NCI-H2107 treated with DMSO at 0.1 percent for 48 hours (cell line): ENCODE results near the gene PARD3.
"Not testable (repeated sequence)": the region's sequence is repeated elsewhere in the genome, so short reads cannot be mapped to it uniquely, and the experiment has no call there.

Experiments used
- DNase-seq: peaks from one replicate; lab custom pipeline; 2025; ENCODE audit not compliant: unreplicated experiment; lab: John Stamatoyannopoulos, UW

PARD3 gene

GRCh38 chr10:34434119-34434594 lies 380.9 kb downstream of the PARD3 start:
- no peak for DNase-seq

- DNase-seq = no peak
Observed at GRCh38 chr10:34433241-34434076, 381.6 kb downstream of the PARD3 start.

- DNase-seq = no peak
Observed at GRCh38 chr10:34432589-34432988, 382.5 kb downstream of the PARD3 start.

DNA sequence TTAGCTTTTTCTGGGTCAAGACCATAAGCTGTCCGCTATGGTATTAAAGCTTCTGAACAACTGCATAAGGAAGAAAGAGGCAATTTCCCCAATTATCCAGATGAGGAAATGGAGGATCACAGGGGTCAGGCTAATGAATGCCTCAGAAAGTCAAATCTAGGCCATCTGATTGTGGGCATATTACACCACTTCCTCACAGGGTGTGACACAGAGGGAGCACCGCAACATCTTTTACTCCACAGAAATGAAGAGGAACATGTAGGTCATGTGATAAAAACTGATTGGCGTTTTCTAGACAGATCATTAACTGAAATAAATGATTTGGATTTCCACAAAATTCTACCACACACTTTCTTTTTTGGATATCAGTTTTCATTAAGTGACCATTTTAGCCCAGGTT lies 384.4 kb downstream of the PARD3 start:
- no peak for DNase-seq

GRCh38 chr10:34428501-34428900 lies 386.6 kb downstream of the PARD3 start:
- no peak for DNase-seq

DNA sequence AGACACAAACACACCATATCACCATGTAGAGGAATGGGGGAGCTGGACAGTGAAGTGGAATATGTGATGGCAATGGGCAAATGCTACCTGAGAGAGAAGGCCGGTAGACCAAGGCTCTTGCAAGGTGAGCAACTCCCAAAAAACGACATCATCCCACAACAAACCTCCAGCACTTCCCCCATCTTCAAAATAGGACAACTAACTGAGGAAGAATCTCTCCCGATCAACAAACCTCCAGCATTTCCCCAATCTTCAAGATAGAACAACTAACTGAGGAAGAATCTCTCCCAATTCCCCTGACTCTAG lies 387.2 kb downstream of the PARD3 start:
- DNase-seq = no peak

- not testable (repeated sequence) for DNase-seq
Observed at GRCh38 chr10:34427158-34427910, 387.8 kb downstream of the PARD3 start.

DNA sequence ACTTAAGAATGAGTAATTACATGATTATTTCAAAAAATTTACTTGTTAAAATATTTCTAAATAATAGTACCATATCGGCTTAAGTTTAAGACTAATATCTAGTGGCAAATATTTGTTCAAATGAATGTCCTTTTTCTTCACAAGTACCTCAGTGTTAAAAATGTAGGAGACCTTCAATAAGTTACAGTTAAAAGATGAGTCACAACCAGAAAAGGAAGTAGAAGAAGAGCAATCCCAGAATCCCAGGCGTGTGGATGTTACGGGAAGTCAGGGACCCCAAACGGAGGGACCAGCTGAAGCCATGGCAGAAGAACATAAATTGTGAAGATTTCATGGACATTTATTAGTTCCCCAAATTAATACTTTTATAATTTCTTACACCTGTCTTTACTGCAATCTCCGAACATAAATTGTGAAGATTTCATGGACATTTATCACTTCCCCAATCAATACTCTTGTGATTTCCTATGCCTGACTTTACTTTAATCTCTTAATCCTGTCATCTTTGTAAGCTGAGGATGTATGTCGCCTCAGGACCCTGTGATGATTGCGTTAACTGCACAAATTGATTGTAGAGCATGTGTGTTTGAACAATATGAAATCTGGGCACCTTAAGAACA lies 388.4 kb downstream of the PARD3 start:
- not testable (repeated sequence) for DNase-seq

DNA sequence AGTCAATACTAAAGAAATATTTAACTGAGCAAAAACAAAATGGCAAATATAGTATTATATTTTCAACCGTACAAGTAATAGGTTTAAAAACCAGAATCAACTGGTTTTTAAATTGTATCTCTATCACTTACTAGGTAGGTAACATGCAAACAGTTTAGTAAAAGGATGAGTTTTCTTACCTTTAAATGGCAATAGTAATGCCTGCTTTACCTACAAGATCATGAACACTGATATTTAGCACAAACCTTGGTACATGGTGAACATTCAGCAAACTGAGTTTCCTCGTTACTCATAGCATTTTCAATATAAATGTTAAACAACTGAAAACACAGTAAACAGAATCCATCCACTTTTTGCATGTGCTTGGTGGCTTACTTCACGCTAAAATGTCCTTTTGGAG lies 389.1 kb downstream of the PARD3 start:
- DNase-seq = no peak

- DNase-seq = no peak
Observed at GRCh38 chr10:34423673-34424625, 391.1 kb downstream of the PARD3 start.

- no peak for DNase-seq
Observed at GRCh38 chr10:34420795-34421194, 394.3 kb downstream of the PARD3 start.

DNA sequence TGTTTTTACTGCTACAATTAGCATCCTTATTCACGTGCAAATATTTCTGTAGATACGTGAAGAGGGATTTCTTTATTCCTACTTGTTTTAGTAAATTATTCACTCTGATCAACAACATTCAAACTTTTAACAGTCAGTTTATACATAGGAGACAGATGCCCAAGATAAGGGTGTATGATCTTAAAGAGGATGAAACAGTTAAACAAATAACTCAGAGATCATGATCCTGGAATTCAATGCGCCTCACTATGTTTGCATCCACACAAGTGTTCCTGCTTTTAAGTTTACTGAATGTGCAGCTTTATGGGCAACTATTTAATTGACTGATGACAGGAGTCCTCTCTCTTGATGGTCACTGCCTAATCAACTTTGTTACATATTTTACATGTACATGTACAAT lies 394.8 kb downstream of the PARD3 start:
- no peak for DNase-seq

DNA sequence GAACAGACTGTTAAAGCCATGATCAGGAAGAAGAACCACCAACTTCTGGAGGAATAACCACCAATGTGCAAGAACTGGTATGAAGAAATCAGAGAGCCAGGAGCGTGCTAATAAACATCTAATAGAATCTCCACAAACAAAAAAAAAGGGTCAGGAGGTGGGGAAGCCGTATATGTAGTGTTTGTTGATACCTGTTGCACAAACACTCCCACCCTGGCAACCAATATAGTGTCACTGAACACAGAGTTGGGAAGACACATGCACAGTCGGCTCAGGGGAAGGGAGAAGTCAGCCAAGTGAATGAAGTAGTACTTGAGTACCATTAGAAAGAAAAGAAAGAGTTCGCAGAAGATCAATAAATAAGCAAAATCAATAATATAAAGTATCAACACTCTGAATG lies 400.1 kb downstream of the PARD3 start:
- DNase-seq = no peak

GRCh38 chr10:34413756-34414587 lies 401.1 kb downstream of the PARD3 start:
- no peak for DNase-seq

DNA sequence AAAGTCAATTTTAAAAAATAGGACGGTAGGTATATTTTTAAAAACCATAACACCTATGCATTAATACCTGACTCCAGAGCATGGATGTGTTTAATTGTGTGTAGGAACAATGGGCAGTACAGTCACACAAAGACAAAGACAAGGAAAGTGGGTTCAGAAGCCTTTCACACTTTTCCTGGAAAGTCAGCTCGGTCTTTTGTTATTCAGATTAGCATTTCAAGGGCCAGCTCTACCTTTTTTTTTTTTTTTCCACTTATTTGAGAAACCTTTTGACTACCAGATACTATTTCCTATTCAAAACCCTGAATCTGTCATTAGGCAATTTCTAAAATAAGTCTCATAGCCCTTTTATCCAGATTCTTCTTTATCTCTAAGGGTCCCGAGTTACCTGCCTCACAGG lies 401.9 kb downstream of the PARD3 start:
- no peak for DNase-seq

DNA sequence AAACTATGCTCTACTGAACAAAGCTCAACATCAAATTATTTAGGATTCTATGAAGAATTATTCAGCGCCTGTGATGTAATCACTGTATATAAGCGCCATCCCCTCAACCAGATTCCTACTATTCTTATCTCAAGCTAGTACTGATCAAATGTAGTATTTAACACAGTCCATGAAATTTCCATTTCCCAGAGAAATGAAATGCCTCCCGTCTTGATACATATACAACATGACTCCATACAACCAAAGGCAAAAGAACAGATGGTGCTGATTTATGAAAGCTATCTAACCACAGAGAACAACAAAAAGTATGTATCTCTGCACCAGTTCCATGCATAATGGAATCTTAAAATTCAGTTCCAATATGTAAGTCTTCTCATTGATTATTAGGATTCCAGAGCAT lies 406.1 kb downstream of the PARD3 start:
- DNase-seq = no peak

GRCh38 chr10:34408381-34408780 lies 406.7 kb downstream of the PARD3 start:
- no peak for DNase-seq

- no peak for DNase-seq
Observed at GRCh38 chr10:34407324-34407805, 407.7 kb downstream of the PARD3 start.

GRCh38 chr10:34406463-34407323 lies 408.4 kb downstream of the PARD3 start:
- DNase-seq = no peak
